Hypothalamus (tissue), 51 donors: Measurements from ENCODE around the gene C2orf81.
A peak's percentile ranks its signal among the peaks of the same experiment; 100 is the strongest.

Experiments used
- DNase-seq, 51 donors: peaks; one replicate each; lab custom pipeline; 2025; lab: John Stamatoyannopoulos, UW

C2orf81 gene

GRCh38 chr2:74424995-74425406 lies 3.6 kb upstream of the C2orf81 start:
- DNase-seq: no peak

GRCh38 chr2:74424139-74424992 lies 2.9 kb upstream of the C2orf81 start:
- no peak for DNase-seq

GRCh38 chr2:74423231-74424095 lies 2.0 kb upstream of the C2orf81 start:
- DNase-seq: no peak

GRCh38 chr2:74420443-74421103 lies 846 bp downstream of the C2orf81 start:
- DNase-seq: peak in 1 of 51 donors; percentile 48

GRCh38 chr2:74420006-74420405 lies 1.4 kb downstream of the C2orf81 start:
- DNase-seq: no peak

- no peak for DNase-seq
These were observed 2.1 kb downstream of the C2orf81 start for GRCh38 chr2:74419345-74419744.

GRCh38 chr2:74418312-74418711 lies 3.1 kb downstream of the C2orf81 start:
- no peak for DNase-seq

GRCh38 chr2:74417763-74418162 lies 3.7 kb downstream of the C2orf81 start:
- DNase-seq: no peak

GRCh38 chr2:74417197-74417596 lies 4.2 kb downstream of the C2orf81 start:
- no peak for DNase-seq

GRCh38 chr2:74416778-74417177 lies 4.6 kb downstream of the C2orf81 start:
- DNase-seq: no peak

- DNase-seq: no peak
These were observed 5.5 kb downstream of the C2orf81 start for GRCh38 chr2:74415762-74416395.

- DNase-seq: peak in 28 of 51 donors; percentile 23 to 69 (median 37)
These were observed 6.3 kb downstream of the C2orf81 start for GRCh38 chr2:74414881-74415761.

GRCh38 chr2:74414441-74414840 lies 7.0 kb downstream of the C2orf81 start:
- DNase-seq: no peak

- DNase-seq: no peak
These were observed 8.3 kb downstream of the C2orf81 start for GRCh38 chr2:74413001-74413698.

- no peak for DNase-seq
These were observed 13.7 kb downstream of the C2orf81 start for GRCh38 chr2:74407682-74408081.

- DNase-seq: no peak
These were observed 15.4 kb downstream of the C2orf81 start for GRCh38 chr2:74406035-74406434.

- DNase-seq: no peak
These were observed 19.5 kb downstream of the C2orf81 start for GRCh38 chr2:74401891-74402290.

GRCh38 chr2:74399785-74400184 lies 21.6 kb downstream of the C2orf81 start:
- no peak for DNase-seq

- no peak for DNase-seq
These were observed 25.3 kb downstream of the C2orf81 start for GRCh38 chr2:74396149-74396548.
